H9 (cell line): ENCODE results near the gene C11orf21. TPM values are rescaled to one million over a fixed set of nuclear protein-coding genes. Genes with fewer than 3 reads are reported as not detected.

Experiments used
- DNase-seq: peaks from one replicate; pipeline ENCODE4 v3.0.0-alpha.2; 2017
- H2AFZ ChIP-seq: one replicate; pipeline ENCODE4 v1.6.1; 2013; ENCODE audit warnings: mild to moderate bottlenecking, low read length, control low read depth, moderate library complexity
- H2AK5ac ChIP-seq: 2 replicates; pipeline ENCODE4 v1.6.1; 2013; ENCODE audit warnings: low read length, control low read depth, mixed read lengths; ENCODE audit not compliant: insufficient read length
- H2BK120ac ChIP-seq: one replicate; pipeline ENCODE4 v1.6.1; 2013; ENCODE audit warnings: low read depth, mild to moderate bottlenecking, low read length, control low read depth, inconsistent platforms; ENCODE audit not compliant: poor library complexity, severe bottlenecking
- H2BK12ac ChIP-seq: 2 replicates; pipeline ENCODE4 v1.6.1; 2013; ENCODE audit warnings: low read length, control low read depth, mixed read lengths, low read depth; ENCODE audit not compliant: insufficient read length
- H2BK15ac ChIP-seq: 2 replicates; pipeline ENCODE4 v1.6.1; 2013; ENCODE audit warnings: low read depth, low read length, control low read depth
- H2BK20ac ChIP-seq: one replicate; pipeline ENCODE4 v1.6.1; 2013; ENCODE audit warnings: low read depth, mild to moderate bottlenecking, low read length, control low read depth, inconsistent platforms; ENCODE audit not compliant: poor library complexity, severe bottlenecking
- H2BK5ac ChIP-seq: 2 replicates; pipeline ENCODE4 v1.6.1; 2013; ENCODE audit warnings: low read length, control low read depth, mixed read lengths; ENCODE audit not compliant: insufficient read length
- H3K14ac ChIP-seq: 2 replicates; pipeline ENCODE4 v1.6.1; 2013; ENCODE audit warnings: low read length, control low read depth; ENCODE audit not compliant: insufficient read depth
- H3K18ac ChIP-seq: 2 replicates; pipeline ENCODE4 v1.6.1; 2013; ENCODE audit warnings: low read depth, mild to moderate bottlenecking, mixed read lengths, low read length, control low read depth; ENCODE audit not compliant: insufficient read length
- H3K23ac ChIP-seq: 2 replicates; pipeline ENCODE4 v1.6.1; 2013; ENCODE audit warnings: low read length, control low read depth, mixed read lengths, low read depth; ENCODE audit not compliant: insufficient read length
- H3K23me2 ChIP-seq: 2 replicates; pipeline ENCODE4 v1.6.1; 2013; ENCODE audit warnings: low read depth, mild to moderate bottlenecking, mixed read lengths, low read length, control low read depth; ENCODE audit not compliant: insufficient read length, poor library complexity, severe bottlenecking
- H3K27ac ChIP-seq: 2 replicates; pipeline ENCODE4 v1.5.1; 2013; ENCODE audit warnings: low read length, control low read depth, mixed read lengths, low read depth; ENCODE audit not compliant: insufficient read length
- H3K27me3 ChIP-seq: 2 replicates; pipeline ENCODE4 v1.6.1; 2013; ENCODE audit warnings: low read length, control low read depth, inconsistent platforms; ENCODE audit not compliant: insufficient read depth
- H3K4ac ChIP-seq: 2 replicates; pipeline ENCODE4 v1.6.1; 2013; ENCODE audit warnings: low read depth, mild to moderate bottlenecking, control low read depth, inconsistent platforms, low read length, moderate library complexity
- H3K4me1 ChIP-seq: 2 replicates; pipeline ENCODE4 v1.6.1; 2013; ENCODE audit warnings: low read length, control low read depth, inconsistent platforms; ENCODE audit not compliant: insufficient read depth
- H3K4me2 ChIP-seq: 2 replicates; pipeline ENCODE4 v1.6.1; 2013; ENCODE audit warnings: low read length, control low read depth, mixed read lengths; ENCODE audit not compliant: insufficient read length, insufficient read depth
- H3K56ac ChIP-seq: 2 replicates; pipeline ENCODE4 v1.6.1; 2013; ENCODE audit warnings: low read depth, mild to moderate bottlenecking, mixed read lengths, low read length, control low read depth; ENCODE audit not compliant: insufficient read length
- H3K79me1 ChIP-seq: 2 replicates; pipeline ENCODE4 v1.6.1; 2013; ENCODE audit warnings: low read depth, mild to moderate bottlenecking, moderate library complexity, low read length, control low read depth, inconsistent platforms; ENCODE audit not compliant: insufficient read depth, poor library complexity, severe bottlenecking
- H3K79me2 ChIP-seq: 2 replicates; pipeline ENCODE4 v1.6.1; 2013; ENCODE audit warnings: low read length, control low read depth, inconsistent platforms; ENCODE audit not compliant: insufficient read depth
- H3K9ac ChIP-seq: 2 replicates; pipeline ENCODE4 v1.6.1; 2013; ENCODE audit warnings: low read length, control low read depth, mixed read lengths; ENCODE audit not compliant: insufficient read length; ENCODE audit errors: extremely low read depth
- H3K9me3 ChIP-seq: one replicate; pipeline ENCODE4 v1.6.1; 2013; ENCODE audit warnings: low read depth, low read length, inconsistent platforms; ENCODE audit not compliant: control insufficient read depth
- H3T11ph ChIP-seq: one replicate; pipeline ENCODE4 v1.6.1; 2013; ENCODE audit warnings: mild to moderate bottlenecking, low read length, control low read depth, inconsistent platforms
- H4K20me1 ChIP-seq: one replicate; pipeline ENCODE4 v1.6.1; 2013; ENCODE audit not compliant: control insufficient read depth, insufficient read length, insufficient read depth
- H4K5ac ChIP-seq: 2 replicates; pipeline ENCODE4 v1.6.1; 2013; ENCODE audit warnings: low read depth, mild to moderate bottlenecking, mixed read lengths, low read length, control low read depth; ENCODE audit not compliant: insufficient read length
- H4K8ac ChIP-seq: replicated peaks from 2 replicates; pipeline ENCODE4 v1.6.1; 2013; ENCODE audit warnings: low read length, control low read depth, mixed read lengths, low read depth; ENCODE audit not compliant: insufficient read length
- H4K91ac ChIP-seq: 2 replicates; pipeline ENCODE4 v1.6.1; 2013; ENCODE audit warnings: low read depth, mild to moderate bottlenecking, moderate library complexity, mixed read lengths, low read length, control low read depth; ENCODE audit not compliant: insufficient read length
- H3K27ac Mint-ChIP-seq, 3 experiments: 2 replicates in 2 of 3; 3 replicates in 1 of 3; pipeline ENCODE4 v1.8.0; 2020 to 2021; ENCODE audit warnings: mixed read lengths in 3 of 3, mild to moderate bottlenecking in 1 of 3, moderate library complexity in 1 of 3
- H3K27me3 Mint-ChIP-seq: 2 replicates; pipeline ENCODE4 v1.8.0; 2021; ENCODE audit warnings: low read depth, mild to moderate bottlenecking, moderate library complexity, mixed read lengths
- H3K36me3 Mint-ChIP-seq, 3 experiments: 2 replicates in 2 of 3; 3 replicates in 1 of 3; pipeline ENCODE4 v1.8.0; 2020 to 2021; ENCODE audit warnings: low read depth in 3 of 3, mixed read lengths in 3 of 3; ENCODE audit not compliant: insufficient read depth in 1 of 3
- H3K4me1 Mint-ChIP-seq, 2 experiments: 2 replicates each; pipeline ENCODE4 v1.8.0; 2020; ENCODE audit warnings: mixed read lengths in 2 of 2
- H3K4me3 Mint-ChIP-seq, 2 experiments: 2 replicates in 1 of 2; 3 replicates in 1 of 2; pipeline ENCODE4 v1.8.0; 2020 to 2021; ENCODE audit warnings: mild to moderate bottlenecking in 2 of 2, mixed read lengths in 2 of 2, moderate library complexity in 1 of 2
- H3K9me3 Mint-ChIP-seq, 2 experiments: 2 replicates in 1 of 2; 3 replicates in 1 of 2; pipeline ENCODE4 v1.8.0; 2020; ENCODE audit warnings: mild to moderate bottlenecking in 2 of 2, mixed read lengths in 2 of 2, moderate library complexity in 1 of 2
- WGBS: extraction: QIAGEN DNeasy Blood & Tissue Kit; methylation state at CpG from one replicate; pipeline ENCODE4 v1.1.7; 2013; ENCODE audit warnings: missing lambda C conversion rate, low lambda C conversion rate, mixed read lengths; ENCODE audit not compliant: insufficient read length; ENCODE audit errors: extremely low coverage; 5-methylcytosine and 5-hydroxymethylcytosine counted together
- total RNA-seq: library from RNA; stranded (reverse); gene quantifications from 2 replicates; pipeline ENCODE4 v1.2.1, GENCODE V29; 2021
- TF ChIP-seq, protein P1 (sequence below): fragments of 200-600 bp; sonication (generic); conservative IDR thresholded peaks from 3 replicates; pipeline ENCODE4 v1.8.0; 2021; ENCODE audit warnings: antibody characterized with exemption, mild to moderate bottlenecking

C11orf21 gene
- total RNA-seq, 1 experiment from 2014 or later, result not detected

DNA sequence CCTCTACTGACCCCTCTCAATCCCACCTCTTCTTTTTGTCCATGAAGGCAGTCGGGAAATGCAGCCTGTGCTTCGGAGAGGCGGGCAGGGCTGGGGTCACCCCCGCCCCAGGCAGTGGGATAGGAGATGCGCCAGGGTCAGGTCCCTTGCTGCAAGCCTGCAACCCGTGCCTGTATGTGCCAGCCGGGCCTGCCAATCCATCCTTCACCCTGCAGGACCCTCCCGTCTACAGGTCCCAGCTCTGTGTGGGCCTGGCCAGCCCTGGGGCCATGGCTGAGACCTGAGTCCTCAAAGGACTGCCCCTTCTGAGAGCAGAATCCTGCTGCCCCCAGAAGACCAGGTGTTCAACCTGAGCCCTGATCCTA lies 42.3 kb downstream of the C11orf21 start:
- no peak overlapping the region for H3K18ac ChIP-seq

More for the DNA sequence above, 42.3 kb downstream of the C11orf21 start:
- H3K14ac ChIP-seq, result no peak overlapping the region
- no peaks in the 10 kb centered on the region for H3K79me1 ChIP-seq
- H3K27me3 ChIP-seq, result no peaks in the 10 kb centered on the region
- no peaks in the 10 kb centered on the region for H3K23me2 ChIP-seq
- H3K4ac ChIP-seq, result no peak overlapping the region
- no peak overlapping the region for H3K27ac Mint-ChIP-seq
- H2BK20ac ChIP-seq, result no peak overlapping the region
- peaks cover 52% of the 10 kb centered on the region for H3K27me3 Mint-ChIP-seq
- peaks cover 0 to 4% of the 10 kb centered on the region in 2 experiments; a peak in 2 of 5 replicates for H3K9me3 Mint-ChIP-seq
- no peaks in the 10 kb centered on the region for H3K9me3 ChIP-seq
- no peak overlapping the region for H2BK5ac ChIP-seq
- H4K5ac ChIP-seq, result no peak overlapping the region
- no peak overlapping the region for H2AK5ac ChIP-seq
- no peak overlapping the region for H3K56ac ChIP-seq
- H3K79me2 ChIP-seq, result no peaks in the 10 kb centered on the region
- H4K91ac ChIP-seq, result no peak overlapping the region
- TF ChIP-seq, protein P1, sequence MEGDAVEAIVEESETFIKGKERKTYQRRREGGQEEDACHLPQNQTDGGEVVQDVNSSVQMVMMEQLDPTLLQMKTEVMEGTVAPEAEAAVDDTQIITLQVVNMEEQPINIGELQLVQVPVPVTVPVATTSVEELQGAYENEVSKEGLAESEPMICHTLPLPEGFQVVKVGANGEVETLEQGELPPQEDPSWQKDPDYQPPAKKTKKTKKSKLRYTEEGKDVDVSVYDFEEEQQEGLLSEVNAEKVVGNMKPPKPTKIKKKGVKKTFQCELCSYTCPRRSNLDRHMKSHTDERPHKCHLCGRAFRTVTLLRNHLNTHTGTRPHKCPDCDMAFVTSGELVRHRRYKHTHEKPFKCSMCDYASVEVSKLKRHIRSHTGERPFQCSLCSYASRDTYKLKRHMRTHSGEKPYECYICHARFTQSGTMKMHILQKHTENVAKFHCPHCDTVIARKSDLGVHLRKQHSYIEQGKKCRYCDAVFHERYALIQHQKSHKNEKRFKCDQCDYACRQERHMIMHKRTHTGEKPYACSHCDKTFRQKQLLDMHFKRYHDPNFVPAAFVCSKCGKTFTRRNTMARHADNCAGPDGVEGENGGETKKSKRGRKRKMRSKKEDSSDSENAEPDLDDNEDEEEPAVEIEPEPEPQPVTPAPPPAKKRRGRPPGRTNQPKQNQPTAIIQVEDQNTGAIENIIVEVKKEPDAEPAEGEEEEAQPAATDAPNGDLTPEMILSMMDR, result no peak
- H4K20me1 ChIP-seq, result peaks cover 2% of the 10 kb centered on the region
- no peak overlapping the region for H3T11ph ChIP-seq
- no peak overlapping the region for H2BK15ac ChIP-seq
- H3K4me3 Mint-ChIP-seq, result no peak overlapping the region
- H3K27ac ChIP-seq, result no peak overlapping the region
- no peak overlapping the region for H2BK12ac ChIP-seq
- peak; percentile 15 for DNase-seq
- H3K9ac ChIP-seq, result no peak overlapping the region
- H3K4me1 Mint-ChIP-seq, result no peaks in the 10 kb centered on the region
- H3K4me2 ChIP-seq, result no peak overlapping the region
- H2AFZ ChIP-seq, result no peak overlapping the region
- no peaks in the 10 kb centered on the region for H3K4me1 ChIP-seq
- WGBS, result no CpG with 5 or more reads among the region's 8 CpGs
- H4K8ac ChIP-seq, result no peak overlapping the region
- no peaks in the 10 kb centered on the region; a peak in 1 of 7 replicates for H3K36me3 Mint-ChIP-seq
- H2BK120ac ChIP-seq, result no peak overlapping the region
- H3K23ac ChIP-seq, result no peak overlapping the region
